NAMALWA (cell line): ENCODE data around the gene SCFD2.
"Not testable (repeated sequence)": the region's sequence is repeated elsewhere in the genome, so short reads cannot be mapped to it uniquely, and the experiment has no call there.

Experiments used
- DNase-seq: peaks from one replicate; pipeline ENCODE4 v3.0.0-alpha.2; 2015; ENCODE audit warnings: low spot score

SCFD2 gene

DNA sequence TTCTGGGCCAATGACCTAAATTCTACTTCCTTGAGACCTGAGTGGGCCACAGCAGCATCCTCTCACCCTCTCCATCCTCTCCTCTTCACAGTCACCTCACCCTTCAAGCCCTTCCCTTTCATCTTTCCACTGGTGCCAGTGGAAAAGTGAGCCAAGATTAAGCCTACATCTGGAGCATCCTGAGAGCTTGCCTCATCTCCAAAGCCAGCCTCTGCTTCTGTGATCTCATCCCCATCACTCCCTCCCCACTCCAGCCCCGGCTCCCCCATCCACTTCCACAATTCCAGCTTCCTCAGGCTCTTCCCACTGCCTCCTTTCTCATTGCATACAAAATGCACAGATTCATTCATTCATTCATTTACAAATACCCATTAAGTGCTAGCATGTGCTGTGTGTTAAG, 513.8 kb downstream of the SCFD2 start:
- no peak for DNase-seq

DNA sequence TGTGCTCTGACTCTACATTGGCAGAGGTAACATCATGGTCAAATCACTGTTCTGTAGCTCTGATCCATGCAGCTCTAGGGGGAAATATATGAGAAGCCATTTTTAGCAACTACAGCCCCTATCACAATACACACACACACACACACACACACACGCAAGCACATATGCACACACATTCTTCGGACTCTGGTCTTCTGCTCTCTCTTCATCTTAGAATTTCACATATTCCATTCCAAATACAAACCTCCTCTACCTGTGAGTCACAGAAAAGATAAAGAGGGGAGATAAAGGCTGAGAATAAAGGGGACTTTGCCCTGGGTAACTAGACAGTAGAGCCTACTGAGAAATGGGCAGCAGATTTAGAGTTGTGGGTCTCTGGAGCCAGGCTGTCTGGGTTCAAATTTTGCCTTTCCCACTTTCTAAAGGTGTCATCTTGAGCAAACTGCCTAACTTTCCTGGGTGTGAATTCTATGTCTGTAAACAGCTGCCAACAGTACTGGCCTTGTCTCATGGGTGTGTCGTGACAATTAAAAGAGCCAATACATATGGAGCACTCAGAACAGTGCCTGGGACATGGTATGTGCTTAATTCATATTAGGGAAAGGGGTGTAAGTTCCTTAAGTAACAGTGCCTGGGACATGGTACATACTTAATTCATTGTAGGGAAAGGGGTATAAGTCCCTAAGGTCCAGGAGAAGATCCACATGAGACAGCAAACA, 515.3 kb downstream of the SCFD2 start:
- DNase-seq = no peak

DNA sequence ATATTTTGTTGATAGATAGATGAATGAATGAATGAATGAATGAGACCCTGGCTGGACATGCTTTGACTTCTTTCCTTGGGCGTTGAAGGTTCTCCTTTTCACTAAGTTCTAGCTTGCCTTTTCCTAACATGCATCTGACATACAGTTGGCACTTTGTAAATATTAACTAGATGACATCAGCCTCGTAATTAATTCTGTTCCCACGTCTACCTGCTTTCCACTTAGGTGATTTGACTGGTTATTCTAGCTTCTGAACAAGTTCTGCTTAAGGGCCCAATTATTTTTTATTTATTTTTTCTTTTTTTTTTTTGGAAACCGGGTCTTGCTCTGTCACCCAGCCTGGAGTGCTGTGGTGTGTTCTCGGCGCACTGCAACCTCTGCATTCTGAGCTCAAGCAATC, 517.6 kb downstream of the SCFD2 start:
- no peak for DNase-seq

GRCh38 chr4:52846502-52846901, 519.4 kb downstream of the SCFD2 start:
- no peak for DNase-seq

DNA sequence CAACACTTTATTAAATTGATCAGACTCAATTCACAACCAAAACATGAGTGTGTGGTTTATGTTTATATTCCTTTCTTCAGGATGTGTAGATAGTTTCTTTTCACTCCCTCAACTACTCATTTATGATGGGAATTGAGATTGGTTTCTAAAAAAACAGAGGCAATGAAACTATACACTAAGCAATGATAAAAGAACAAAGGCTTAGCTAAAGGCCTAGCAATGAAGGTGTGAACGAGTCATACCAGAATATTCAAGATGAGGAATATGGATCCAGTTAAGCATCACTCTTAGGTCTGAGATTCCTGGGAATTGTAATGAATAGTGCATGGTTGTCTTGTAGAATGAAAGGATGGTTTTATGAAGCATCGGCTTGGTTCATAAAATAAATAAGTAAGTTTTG, 521.3 kb downstream of the SCFD2 start:
- no peak for DNase-seq

GRCh38 chr4:52843958-52844357, 521.9 kb downstream of the SCFD2 start:
- no peak for DNase-seq

GRCh38 chr4:52843351-52843750, 522.5 kb downstream of the SCFD2 start:
- DNase-seq = no peak

GRCh38 chr4:52842792-52843191, 523.1 kb downstream of the SCFD2 start:
- DNase-seq = no peak

GRCh38 chr4:52841682-52842456, 524.0 kb downstream of the SCFD2 start:
- no peak for DNase-seq

- DNase-seq = no peak
Measured at GRCh38 chr4:52840531-52841370, 525.1 kb downstream of the SCFD2 start.

- DNase-seq = no peak
Measured at GRCh38 chr4:52838729-52839586, 526.9 kb downstream of the SCFD2 start.

DNA sequence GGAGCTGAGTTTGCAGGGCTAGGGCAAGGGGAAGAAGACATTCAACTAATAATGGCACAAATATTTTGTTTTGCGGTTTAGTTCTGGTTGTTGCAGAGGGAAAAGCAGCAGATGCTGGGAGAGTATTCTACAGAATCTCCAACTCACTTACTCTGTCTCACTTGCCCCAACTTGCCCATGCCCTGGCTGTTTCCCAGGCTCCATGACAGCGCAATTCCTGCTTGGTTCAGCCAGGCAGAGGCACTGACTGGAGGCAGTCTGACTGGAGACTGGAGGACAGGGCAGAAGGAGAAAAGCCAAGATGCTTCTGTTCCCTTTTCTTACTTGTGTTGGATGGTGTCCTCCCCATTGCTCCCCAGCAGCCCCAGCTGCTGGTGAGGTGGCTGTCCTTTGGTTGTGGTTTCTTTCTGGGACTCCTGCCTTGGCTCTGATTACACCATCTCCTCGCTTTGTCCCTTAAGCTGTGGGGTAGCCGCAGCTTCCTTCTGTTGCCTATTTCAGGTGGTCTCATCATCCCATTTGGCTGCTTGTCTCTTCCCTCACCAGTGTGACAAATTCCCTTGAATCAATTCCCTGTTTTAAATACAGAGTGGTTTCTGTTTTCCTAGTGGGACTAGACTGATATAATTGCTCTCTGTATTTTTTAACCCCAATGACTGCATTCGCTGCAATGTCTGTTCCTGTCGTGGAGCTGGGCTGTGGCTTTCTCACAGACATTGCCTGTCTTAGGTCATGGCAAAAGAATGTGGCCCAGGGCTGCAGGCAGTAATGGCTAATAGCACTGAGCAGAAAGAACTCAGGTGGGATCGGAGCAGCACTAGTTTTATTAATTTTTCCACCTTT, 527.9 kb downstream of the SCFD2 start:
- DNase-seq = no peak

- no peak for DNase-seq
Measured at GRCh38 chr4:52836678-52837077, 529.2 kb downstream of the SCFD2 start.

DNA sequence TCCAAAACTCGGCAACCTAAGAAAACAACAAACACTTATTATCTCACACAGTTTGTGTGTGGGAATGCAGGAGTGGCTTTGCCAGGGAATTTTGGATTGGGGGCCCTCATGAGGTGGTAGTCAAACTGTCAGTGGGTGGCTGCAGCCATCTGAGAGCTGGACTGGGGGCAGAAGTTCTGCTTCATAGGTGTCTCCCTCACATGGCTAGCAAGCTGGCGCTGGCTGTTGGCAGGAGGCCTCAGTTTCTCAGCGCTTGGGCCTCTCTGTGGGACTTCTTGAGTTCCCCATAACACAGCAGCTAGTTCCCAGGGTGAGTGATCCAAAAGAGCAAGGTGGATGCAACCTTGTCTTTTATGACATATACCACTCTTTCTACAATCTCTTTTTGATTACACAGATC, 529.7 kb downstream of the SCFD2 start:
- no peak for DNase-seq

- DNase-seq = not testable (repeated sequence)
Measured at GRCh38 chr4:52834641-52835456, 531.0 kb downstream of the SCFD2 start.

DNA sequence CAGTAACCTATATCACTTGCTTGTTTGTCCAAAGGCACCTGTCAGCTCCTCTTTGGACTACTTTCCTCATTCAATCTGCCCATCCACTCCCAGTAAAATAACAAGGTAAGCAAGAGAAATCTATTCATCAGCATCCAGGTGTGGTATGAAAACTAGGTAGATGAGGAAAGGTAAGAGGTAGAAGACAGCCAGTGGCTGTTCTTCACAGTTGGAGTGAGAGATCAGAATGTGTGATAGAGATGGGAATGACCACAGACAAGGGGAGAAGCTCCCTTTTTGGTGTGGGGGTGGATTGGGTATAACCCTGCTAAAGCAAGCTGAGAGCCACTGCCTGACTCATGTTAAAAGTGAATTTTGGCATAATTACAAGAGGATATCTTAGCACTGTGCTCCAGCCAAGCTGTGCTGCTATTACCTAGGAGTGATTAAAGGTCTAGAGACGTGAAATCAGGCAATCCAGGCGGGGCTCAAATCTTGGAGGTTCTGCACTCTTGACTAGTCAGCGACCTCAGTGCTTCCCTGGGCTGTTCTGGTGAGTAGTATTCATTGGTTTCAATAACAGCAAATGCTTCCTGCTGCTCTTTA, 531.8 kb downstream of the SCFD2 start:
- DNase-seq = no peak

- DNase-seq = no peak
Measured at GRCh38 chr4:52825460-52826090, 540.3 kb downstream of the SCFD2 start.

- DNase-seq = no peak
Measured at GRCh38 chr4:52824603-52825459, 541.0 kb downstream of the SCFD2 start.
